Measurements from ENCODE around the gene RHAG.

The RHAG gene

GRCh38 chr6:49653942-49654341, 17.3 kb upstream of the RHAG start:
- Histone ChIP-seq H4K20me1 (ENCODE audit: control insufficient read depth, insufficient read depth, low read depth, low read length) (no peaks in the 10 kb centered on the region), H3K4me2 (ENCODE audit: low read length) (no peak overlapping the region), H3K36me3 (ENCODE audit: control insufficient read depth, low read length) (no peaks in the 10 kb centered on the region), H3K79me2 (ENCODE audit: control insufficient read depth, low read length) (no peaks in the 10 kb centered on the region), H3K9me3 (ENCODE audit: control insufficient read depth, insufficient read depth, low read length) (no peaks in the 10 kb centered on the region), H3F3A (ENCODE audit: control insufficient read depth, insufficient read depth) (no peaks in the 10 kb centered on the region), H3K4me3 (ENCODE audit: low read length) (no peak overlapping the region), H3K4me1 (ENCODE audit: control insufficient read depth, low read length) (no peaks in the 10 kb centered on the region), H3K27me3 (ENCODE audit: control insufficient read depth, low read length) (no peaks in the 10 kb centered on the region), H3K27ac (ENCODE audit: low read depth, low read length) (no peak overlapping the region), H3K9me2 (replicated peaks; ENCODE audit: control insufficient read depth, low read length) (no peaks in the 10 kb centered on the region)
- no peak for TF ChIP-seq CTCF (IDR thresholded peaks at IDR 0.05; ENCODE audit: low read depth, low read length, poor library complexity, severe bottlenecking)

- Histone ChIP-seq H3K36me3 (ENCODE audit: control insufficient read depth, low read length) (no peaks in the 10 kb centered on the region), H3K4me2 (ENCODE audit: low read length) (no peak overlapping the region), H3K4me3 (ENCODE audit: low read length) (no peak overlapping the region), H3K27me3 (ENCODE audit: control insufficient read depth, low read length) (no peaks in the 10 kb centered on the region), H3K4me1 (ENCODE audit: control insufficient read depth, low read length) (no peaks in the 10 kb centered on the region), H3F3A (ENCODE audit: control insufficient read depth, insufficient read depth) (no peaks in the 10 kb centered on the region), H3K27ac (ENCODE audit: low read depth, low read length) (no peak overlapping the region), H3K79me2 (ENCODE audit: control insufficient read depth, low read length) (no peaks in the 10 kb centered on the region), H3K9me2 (replicated peaks; ENCODE audit: control insufficient read depth, low read length) (no peaks in the 10 kb centered on the region), H3K9me3 (ENCODE audit: control insufficient read depth, insufficient read depth, low read length) (no peaks in the 10 kb centered on the region), H4K20me1 (ENCODE audit: control insufficient read depth, insufficient read depth, low read depth, low read length) (no peaks in the 10 kb centered on the region)
- no peak for TF ChIP-seq CTCF (IDR thresholded peaks at IDR 0.05; ENCODE audit: low read depth, low read length, poor library complexity, severe bottlenecking)
- no peak for TF ChIP-seq EZH2phosphoT487 (IDR thresholded peaks at IDR 0.05; ENCODE audit: borderline replicate concordance, low read length)
These were observed 16.8 kb upstream of the RHAG start for GRCh38 chr6:49653438-49653837.

GRCh38 chr6:49651239-49651638, 14.6 kb upstream of the RHAG start:
- no peaks in the 10 kb centered on the region for H3F3A ChIP-seq (ENCODE audit: control insufficient read depth, insufficient read depth)
- no peaks in the 10 kb centered on the region for H3K9me2 ChIP-seq (replicated peaks; ENCODE audit: control insufficient read depth, low read length)
- no peaks in the 10 kb centered on the region for H3K4me1 ChIP-seq (ENCODE audit: control insufficient read depth, low read length)
- no peaks in the 10 kb centered on the region for H3K9me3 ChIP-seq (ENCODE audit: control insufficient read depth, insufficient read depth, low read length)
- H3K4me2 ChIP-seq (ENCODE audit: low read length), result no peak overlapping the region
- TF ChIP-seq CTCF (IDR thresholded peaks at IDR 0.05; ENCODE audit: low read depth, low read length, poor library complexity, severe bottlenecking) (no peak), EZH2phosphoT487 (IDR thresholded peaks at IDR 0.05; ENCODE audit: borderline replicate concordance, low read length) (no peak)
- H3K4me3 ChIP-seq (ENCODE audit: low read length), result no peak overlapping the region
- H3K36me3 ChIP-seq (ENCODE audit: control insufficient read depth, low read length), result no peaks in the 10 kb centered on the region
- no peaks in the 10 kb centered on the region for H3K27me3 ChIP-seq (ENCODE audit: control insufficient read depth, low read length)
- H4K20me1 ChIP-seq (ENCODE audit: control insufficient read depth, insufficient read depth, low read depth, low read length), result no peaks in the 10 kb centered on the region
- H3K79me2 ChIP-seq (ENCODE audit: control insufficient read depth, low read length), result no peaks in the 10 kb centered on the region
- H3K27ac ChIP-seq (ENCODE audit: low read depth, low read length), result no peak overlapping the region

DNA sequence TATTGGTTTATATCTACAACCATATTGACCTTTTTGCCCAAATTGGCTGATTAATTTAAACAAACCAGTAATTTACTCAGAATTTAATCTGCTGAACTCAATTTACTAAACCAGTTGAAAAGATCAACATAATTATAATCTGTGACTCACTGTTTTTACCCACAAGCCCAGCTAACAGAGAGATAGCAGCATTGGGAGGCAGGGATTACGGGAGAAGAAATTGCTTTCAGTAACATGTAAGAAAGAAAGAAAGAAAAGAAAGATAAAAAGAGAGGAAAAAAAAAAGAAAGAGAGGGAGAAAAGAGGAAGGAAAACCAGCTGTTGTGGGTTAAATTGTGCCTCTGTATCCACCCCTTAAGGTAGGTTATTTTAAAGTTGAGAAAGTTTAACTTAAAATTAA, 13.3 kb upstream of the RHAG start:
- H3F3A ChIP-seq (ENCODE audit: control insufficient read depth, insufficient read depth), result no peaks in the 10 kb centered on the region
- no peak overlapping the region for H3K4me3 ChIP-seq (ENCODE audit: low read length)
- no peaks in the 10 kb centered on the region for H3K79me2 ChIP-seq (ENCODE audit: control insufficient read depth, low read length)
- H4K20me1 ChIP-seq (ENCODE audit: control insufficient read depth, insufficient read depth, low read depth, low read length), result no peaks in the 10 kb centered on the region
- no peaks in the 10 kb centered on the region for H3K4me1 ChIP-seq (ENCODE audit: control insufficient read depth, low read length)
- no peaks in the 10 kb centered on the region for H3K36me3 ChIP-seq (ENCODE audit: control insufficient read depth, low read length)
- TF ChIP-seq EZH2phosphoT487 (IDR thresholded peaks at IDR 0.05; ENCODE audit: borderline replicate concordance, low read length) (no peak), CTCF (IDR thresholded peaks at IDR 0.05; ENCODE audit: low read depth, low read length, poor library complexity, severe bottlenecking) (no peak)
- no peaks in the 10 kb centered on the region for H3K27me3 ChIP-seq (ENCODE audit: control insufficient read depth, low read length)
- no peaks in the 10 kb centered on the region for H3K9me2 ChIP-seq (replicated peaks; ENCODE audit: control insufficient read depth, low read length)
- no peak overlapping the region for H3K4me2 ChIP-seq (ENCODE audit: low read length)
- no peak overlapping the region for H3K27ac ChIP-seq (ENCODE audit: low read depth, low read length)
- no peaks in the 10 kb centered on the region for H3K9me3 ChIP-seq (ENCODE audit: control insufficient read depth, insufficient read depth, low read length)
